Kidney epithelial cell (primary cell): Measurements from ENCODE around the gene EDIL3. TPM values are rescaled to one million over a fixed set of nuclear protein-coding genes. Genes with fewer than 3 reads are reported as not detected.

ENCODE experiments used
- DNase-seq: peaks from one replicate; pipeline ENCODE4 v3.0.0-alpha.2; 2010; ENCODE audit warnings: low read depth
- H3K27me3 ChIP-seq: 2 replicates; pipeline ENCODE4 v1.6.0; 2011; ENCODE audit warnings: low read length; ENCODE audit not compliant: control insufficient read depth, insufficient read depth
- H3K36me3 ChIP-seq: 2 replicates; pipeline ENCODE4 v1.5.1; 2011; ENCODE audit warnings: low read length; ENCODE audit not compliant: control insufficient read depth, insufficient read depth
- H3K4me3 ChIP-seq: 2 replicates; pipeline ENCODE4 v1.5.1; 2011; ENCODE audit warnings: low read depth, mild to moderate bottlenecking, control low read depth, low read length
- CTCF ChIP-seq: IDR thresholded peaks from 2 replicates; pipeline ENCODE4 v1.5.1; 2011; ENCODE audit warnings: mild to moderate bottlenecking, moderate library complexity, low read length, control low read depth, inconsistent platforms; ENCODE audit not compliant: insufficient read depth, poor library complexity, severe bottlenecking
- total RNA-seq: library from RNA; depleted of rRNA; stranded (reverse); fragments of >200 nt; gene quantifications from 2 replicates; pipeline ENCODE4 v1.2.3, GENCODE V29; 2015

The EDIL3 gene
- total RNA-seq, 1 donor from 2014 or later, result 41.7 TPM

- H3K4me3 ChIP-seq, result no peak overlapping the region
- DNase-seq, result no peak
- TF ChIP-seq CTCF, result no peak
- H3K27me3 ChIP-seq, result no peaks in the 10 kb centered on the region
- no peaks in the 10 kb centered on the region for H3K36me3 ChIP-seq
Measured at GRCh38 chr5:83911367-83911919, 473.2 kb downstream of the EDIL3 start.

- Histone ChIP-seq H3K27me3 (no peaks in the 10 kb centered on the region), H3K4me3 (no peak overlapping the region), H3K36me3 (no peaks in the 10 kb centered on the region)
- DNase-seq, result no peak
- no peak for TF ChIP-seq CTCF
Measured at GRCh38 chr5:83900306-83900705, 484.4 kb downstream of the EDIL3 start.

- no peaks in the 10 kb centered on the region for H3K36me3 ChIP-seq
- no peaks in the 10 kb centered on the region for H3K27me3 ChIP-seq
- no peak for DNase-seq
- no peak overlapping the region for H3K4me3 ChIP-seq
- no peak for TF ChIP-seq CTCF
Measured at GRCh38 chr5:83899326-83899970, 485.2 kb downstream of the EDIL3 start.

- peak; percentile 18 for DNase-seq
- TF ChIP-seq CTCF, result no peak
- Histone ChIP-seq H3K36me3 (no peaks in the 10 kb centered on the region), H3K27me3 (no peaks in the 10 kb centered on the region), H3K4me3 (no peak overlapping the region)
Measured at GRCh38 chr5:83895860-83896259, 488.8 kb downstream of the EDIL3 start.

GRCh38 chr5:83891261-83891660 is 493.4 kb downstream of the EDIL3 start:
- no peak for DNase-seq
- no peaks in the 10 kb centered on the region for H3K36me3 ChIP-seq
- H3K27me3 ChIP-seq, result no peaks in the 10 kb centered on the region
- H3K4me3 ChIP-seq, result no peak overlapping the region
- TF ChIP-seq CTCF, result no peak
